Coronary artery (tissue), 2 donors: ENCODE results near the gene TFCP2L1.

Experiments
- DNase-seq: peaks from one replicate; pipeline ENCODE4 v3.0.0-alpha.2; 2017; ENCODE audit warnings: low spot score
- H3K27ac ChIP-seq, 2 donors: fragments of 200-600 bp; sonication (generic); one replicate each; pipeline ENCODE4 v1.5.1; 2016 to 2019
- H3K4me3 ChIP-seq: fragments of 200-600 bp; sonication (generic); 2 replicates; pipeline ENCODE4 v1.5.1; 2016; ENCODE audit warnings: mild to moderate bottlenecking, moderate library complexity
- TF ChIP-seq, protein P1 (sequence below): fragments of 200-600 bp; sonication (generic); IDR thresholded peaks from one replicate; pipeline ENCODE4 v1.5.1; 2019; ENCODE audit warnings: antibody characterized with exemption

TFCP2L1 gene

DNA sequence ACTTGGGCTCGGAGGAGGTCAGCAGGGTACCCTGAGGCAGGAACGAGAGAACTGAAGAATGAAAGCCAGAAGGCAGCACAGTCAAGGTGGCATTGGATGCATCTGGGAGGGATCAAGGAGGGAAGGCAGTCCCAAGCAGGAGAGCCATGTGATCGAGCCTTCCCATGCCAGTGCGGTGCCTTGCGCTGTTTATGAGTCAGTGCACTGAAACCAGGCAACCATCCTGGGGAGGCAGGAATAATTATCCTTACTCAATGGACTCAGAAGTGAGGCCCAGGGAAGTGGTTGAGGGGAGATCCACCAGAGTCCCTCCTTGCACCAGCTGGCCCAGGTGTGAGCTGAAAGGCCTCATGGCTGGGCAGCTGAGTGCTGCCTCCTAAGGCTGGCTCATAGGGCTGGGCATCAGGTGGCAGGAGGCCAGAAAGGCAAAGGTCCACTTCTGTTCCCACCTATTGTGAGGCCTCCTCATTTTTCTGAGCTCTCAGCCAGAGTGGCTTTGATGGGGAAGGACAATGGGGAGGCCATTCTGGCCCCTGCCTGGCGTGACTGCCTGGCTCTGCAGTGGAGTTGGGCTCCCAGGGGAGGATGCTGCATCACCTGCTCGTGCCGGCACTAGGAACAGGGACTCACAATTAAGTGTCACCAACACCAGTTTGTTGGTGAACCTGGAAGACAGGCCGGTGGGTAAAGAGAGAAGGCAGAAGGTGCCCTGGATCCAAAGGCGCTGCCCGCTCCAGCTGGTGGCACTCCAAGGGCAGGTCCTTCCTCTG lies 82.3 kb downstream of the TFCP2L1 start:
- TF ChIP-seq, protein P1, sequence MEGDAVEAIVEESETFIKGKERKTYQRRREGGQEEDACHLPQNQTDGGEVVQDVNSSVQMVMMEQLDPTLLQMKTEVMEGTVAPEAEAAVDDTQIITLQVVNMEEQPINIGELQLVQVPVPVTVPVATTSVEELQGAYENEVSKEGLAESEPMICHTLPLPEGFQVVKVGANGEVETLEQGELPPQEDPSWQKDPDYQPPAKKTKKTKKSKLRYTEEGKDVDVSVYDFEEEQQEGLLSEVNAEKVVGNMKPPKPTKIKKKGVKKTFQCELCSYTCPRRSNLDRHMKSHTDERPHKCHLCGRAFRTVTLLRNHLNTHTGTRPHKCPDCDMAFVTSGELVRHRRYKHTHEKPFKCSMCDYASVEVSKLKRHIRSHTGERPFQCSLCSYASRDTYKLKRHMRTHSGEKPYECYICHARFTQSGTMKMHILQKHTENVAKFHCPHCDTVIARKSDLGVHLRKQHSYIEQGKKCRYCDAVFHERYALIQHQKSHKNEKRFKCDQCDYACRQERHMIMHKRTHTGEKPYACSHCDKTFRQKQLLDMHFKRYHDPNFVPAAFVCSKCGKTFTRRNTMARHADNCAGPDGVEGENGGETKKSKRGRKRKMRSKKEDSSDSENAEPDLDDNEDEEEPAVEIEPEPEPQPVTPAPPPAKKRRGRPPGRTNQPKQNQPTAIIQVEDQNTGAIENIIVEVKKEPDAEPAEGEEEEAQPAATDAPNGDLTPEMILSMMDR: no peak
- no peak for DNase-seq
- no peak overlapping the region for H3K27ac ChIP-seq
- H3K4me3 ChIP-seq: no peak overlapping the region

DNA sequence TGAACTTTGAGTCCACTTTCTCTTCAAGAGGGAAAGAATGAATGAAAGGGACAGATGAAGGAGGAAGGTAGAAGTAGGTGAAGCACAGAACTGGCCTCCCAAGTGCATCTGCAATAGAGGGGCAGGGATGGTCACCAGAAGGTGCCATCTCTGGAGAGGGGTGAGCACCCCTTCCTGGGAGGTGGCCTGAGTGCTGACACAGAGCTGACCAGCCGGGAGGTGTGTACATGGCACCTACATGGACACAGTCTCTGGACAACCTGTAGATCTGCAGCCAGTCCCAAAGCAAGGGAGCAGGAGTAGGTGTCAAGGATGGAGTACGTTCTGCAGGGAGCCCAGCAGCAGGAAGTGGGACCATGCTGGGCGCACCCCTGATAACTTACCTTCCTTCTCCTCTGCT lies 83.2 kb downstream of the TFCP2L1 start:
- TF ChIP-seq, protein P1: no peak
- Histone ChIP-seq H3K27ac (no peak overlapping the region), H3K4me3 (no peak overlapping the region)
- DNase-seq: no peak

DNA sequence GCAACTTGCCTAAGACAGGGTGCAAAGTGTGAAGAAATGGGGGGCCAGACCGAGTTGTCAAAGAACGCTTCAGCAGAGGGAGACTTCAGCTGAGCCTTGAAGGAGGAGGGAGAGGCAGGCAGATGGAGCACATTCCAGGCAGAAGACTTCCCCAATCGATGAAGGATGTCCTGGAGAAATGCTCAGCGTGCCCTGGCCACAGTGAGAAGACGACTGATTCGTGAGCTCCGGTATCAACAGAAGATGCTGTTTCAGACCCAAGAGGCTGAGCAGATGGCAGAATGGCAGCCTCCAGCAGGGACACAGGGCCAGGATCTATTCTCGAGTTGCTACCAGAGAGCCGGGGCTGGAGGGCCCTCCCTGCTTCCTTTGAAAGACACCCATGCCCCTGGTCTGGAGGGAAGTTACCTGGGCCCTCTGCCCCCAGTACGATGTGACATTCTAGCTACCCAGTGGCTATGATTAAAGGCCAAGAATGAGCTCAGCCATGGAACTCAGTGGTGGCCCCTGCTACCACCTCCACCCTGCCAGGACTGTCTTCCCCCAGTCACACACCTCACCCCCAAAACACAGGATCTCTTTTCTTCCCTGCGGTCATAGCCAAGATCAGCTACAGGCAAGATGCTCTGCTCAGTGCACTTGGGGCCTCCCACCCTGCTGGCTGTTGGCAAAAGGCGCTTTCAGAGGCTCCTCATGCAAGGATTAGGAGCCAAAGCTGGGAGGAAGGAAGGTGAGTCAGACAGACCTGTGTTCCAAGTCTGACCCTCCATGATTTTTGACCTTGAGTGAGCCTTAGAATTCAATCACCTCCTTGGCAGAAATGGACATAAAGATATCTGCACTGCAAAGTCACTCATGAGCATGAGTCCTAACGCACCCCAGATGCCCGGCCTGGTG lies 84.3 kb downstream of the TFCP2L1 start:
- TF ChIP-seq, protein P1: no peak
- DNase-seq: no peak
- no peak overlapping the region for H3K27ac ChIP-seq

DNA sequence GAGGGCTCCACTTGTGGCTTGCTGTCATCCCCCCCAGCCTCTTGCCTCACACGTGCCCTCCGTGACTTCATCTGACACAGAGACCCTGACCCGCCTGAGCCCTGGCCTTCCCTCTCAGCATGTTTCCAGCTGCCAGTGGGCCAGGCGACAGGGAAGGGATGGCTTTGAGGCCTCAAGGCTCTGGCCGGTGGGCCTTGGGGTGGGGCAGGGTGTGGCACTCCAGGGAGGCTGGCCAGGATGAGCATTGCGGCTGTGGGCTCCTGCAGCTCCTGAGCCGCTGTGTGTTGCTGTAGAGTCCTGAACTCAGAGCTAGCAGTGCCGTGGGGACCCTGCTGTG lies 85.0 kb downstream of the TFCP2L1 start:
- Histone ChIP-seq H3K4me3 (no peak overlapping the region), H3K27ac (no peak overlapping the region)
- TF ChIP-seq, protein P1: no peak
- DNase-seq: no peak

More for the DNA sequence above, 84.3 kb downstream of the TFCP2L1 start:
- H3K4me3 ChIP-seq: no peak overlapping the region

DNA sequence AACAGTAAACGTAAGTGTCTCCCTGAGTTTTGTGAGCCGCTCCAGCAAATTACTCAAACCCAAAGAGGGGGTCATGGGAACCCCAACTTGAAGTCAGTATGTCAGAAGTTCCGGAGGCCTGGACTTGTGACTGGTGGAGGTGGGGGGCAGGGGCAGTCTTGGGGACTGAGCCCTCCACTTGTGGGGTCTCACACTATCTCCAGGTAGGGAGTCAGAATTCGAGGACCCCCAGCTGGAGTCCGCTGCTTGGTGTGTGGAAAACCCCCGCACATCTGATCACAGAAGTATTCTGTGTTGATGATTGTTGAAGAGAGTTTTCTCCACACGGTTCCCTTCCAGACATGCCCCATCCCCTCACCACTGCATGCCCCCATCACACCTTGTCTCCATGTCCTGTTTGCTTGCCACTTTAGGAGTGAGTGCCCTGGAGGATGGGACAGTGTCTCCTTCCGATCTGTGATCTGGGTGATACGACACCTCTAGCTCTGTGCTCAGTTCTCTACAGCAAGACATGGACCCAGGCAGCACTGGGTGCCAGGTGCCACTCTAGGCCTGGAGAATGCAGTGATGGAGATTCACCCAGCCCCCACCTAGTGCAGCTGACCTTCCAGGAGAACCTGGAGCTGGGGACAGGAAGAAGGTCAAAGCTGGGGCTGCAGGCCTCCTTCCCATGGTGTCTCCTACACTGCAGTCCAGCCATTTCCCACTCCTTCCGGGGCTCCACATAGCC lies 85.6 kb downstream of the TFCP2L1 start:
- Histone ChIP-seq H3K4me3 (no peak overlapping the region), H3K27ac (no peak overlapping the region)
- TF ChIP-seq, protein P1: no peak
- DNase-seq: no peak

DNA sequence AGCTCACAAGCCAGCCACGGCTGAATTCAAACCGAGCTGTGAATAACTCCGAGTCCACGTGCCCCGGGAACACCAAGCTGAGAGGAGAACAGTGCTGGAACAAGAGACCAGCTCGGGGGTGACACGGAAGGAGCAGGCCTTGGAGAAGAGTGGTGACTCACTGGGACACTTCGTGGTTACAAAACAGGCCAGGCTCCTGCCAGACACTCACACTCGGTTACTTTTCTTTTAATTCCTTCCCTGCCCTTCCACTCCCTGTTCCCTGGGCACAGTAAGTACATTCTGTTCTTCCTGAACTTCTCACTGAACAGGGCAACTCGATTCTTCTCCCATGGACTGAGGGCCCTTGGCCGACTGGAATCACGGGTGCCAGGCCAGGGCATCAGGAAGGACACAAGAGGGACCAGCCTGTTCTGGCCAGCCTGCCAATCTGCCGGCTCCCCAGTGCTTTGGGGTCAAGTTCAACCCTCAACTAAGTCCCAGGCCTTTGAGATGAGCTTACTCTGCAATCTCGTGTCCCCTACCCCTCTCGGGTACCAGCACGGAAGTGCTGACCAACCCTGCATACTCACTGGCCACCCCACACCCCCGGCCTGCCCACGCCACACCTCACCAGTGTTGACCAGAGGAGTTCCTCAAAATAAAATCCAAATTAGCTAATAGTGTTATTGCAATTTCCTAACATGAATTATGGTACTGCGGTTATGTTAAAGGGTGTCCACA lies 87.5 kb downstream of the TFCP2L1 start:
- TF ChIP-seq, protein P1: no peak
- Histone ChIP-seq H3K4me3 (no peak overlapping the region), H3K27ac (peak overlapping the region; percentile 73 to 91)
- peak; percentile 88 for DNase-seq
